GM12873 (cell line): ENCODE data around the gene RHBG.

ENCODE experiments used
- TF ChIP-seq, protein P1 (sequence below): IDR thresholded peaks from 2 replicates; pipeline ENCODE4 v1.5.1; 2012; ENCODE audit warnings: low read depth, mild to moderate bottlenecking, moderate library complexity, low read length, control low read depth; ENCODE audit not compliant: insufficient read depth; ENCODE audit errors: missing control alignments

Gene RHBG

DNA sequence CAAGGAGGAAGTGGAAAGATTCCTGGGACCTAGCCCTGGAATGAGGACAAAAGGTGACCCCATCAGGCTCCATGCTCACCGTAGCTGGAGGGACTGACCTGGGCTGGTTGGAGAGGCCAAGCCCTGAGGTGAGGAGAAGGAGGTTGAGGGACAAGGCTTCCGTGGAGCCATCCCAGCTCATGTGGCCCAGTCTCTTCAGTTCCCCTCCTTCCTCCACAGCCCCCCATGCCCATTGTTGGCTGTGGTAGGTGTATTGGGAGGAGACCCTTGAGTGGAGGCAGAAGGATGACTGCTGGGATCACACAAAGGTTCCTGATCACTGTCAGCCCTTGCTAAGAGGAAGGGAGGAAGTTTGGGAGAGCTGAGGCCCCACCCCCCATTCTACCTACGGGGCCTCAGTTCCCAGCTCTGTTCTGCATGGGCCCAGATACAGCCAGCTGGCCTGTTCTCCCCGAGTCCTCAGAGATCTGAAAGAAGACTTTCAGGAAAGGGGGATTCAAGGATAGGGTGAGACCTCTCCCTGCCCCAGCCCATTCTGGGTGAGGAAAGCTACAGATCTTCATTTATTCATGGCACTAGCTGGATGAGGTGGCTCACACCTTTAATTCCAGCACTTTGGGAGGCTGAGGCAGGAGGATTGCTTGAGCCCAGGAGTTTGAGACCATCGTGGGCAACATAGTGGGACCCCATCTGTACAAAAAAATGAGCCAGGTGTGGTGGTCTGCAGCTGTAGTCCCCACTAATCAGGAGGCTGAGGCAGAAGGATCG is 17.3 kb downstream of the RHBG start:
- TF ChIP-seq, protein P1, sequence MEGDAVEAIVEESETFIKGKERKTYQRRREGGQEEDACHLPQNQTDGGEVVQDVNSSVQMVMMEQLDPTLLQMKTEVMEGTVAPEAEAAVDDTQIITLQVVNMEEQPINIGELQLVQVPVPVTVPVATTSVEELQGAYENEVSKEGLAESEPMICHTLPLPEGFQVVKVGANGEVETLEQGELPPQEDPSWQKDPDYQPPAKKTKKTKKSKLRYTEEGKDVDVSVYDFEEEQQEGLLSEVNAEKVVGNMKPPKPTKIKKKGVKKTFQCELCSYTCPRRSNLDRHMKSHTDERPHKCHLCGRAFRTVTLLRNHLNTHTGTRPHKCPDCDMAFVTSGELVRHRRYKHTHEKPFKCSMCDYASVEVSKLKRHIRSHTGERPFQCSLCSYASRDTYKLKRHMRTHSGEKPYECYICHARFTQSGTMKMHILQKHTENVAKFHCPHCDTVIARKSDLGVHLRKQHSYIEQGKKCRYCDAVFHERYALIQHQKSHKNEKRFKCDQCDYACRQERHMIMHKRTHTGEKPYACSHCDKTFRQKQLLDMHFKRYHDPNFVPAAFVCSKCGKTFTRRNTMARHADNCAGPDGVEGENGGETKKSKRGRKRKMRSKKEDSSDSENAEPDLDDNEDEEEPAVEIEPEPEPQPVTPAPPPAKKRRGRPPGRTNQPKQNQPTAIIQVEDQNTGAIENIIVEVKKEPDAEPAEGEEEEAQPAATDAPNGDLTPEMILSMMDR = no peak

DNA sequence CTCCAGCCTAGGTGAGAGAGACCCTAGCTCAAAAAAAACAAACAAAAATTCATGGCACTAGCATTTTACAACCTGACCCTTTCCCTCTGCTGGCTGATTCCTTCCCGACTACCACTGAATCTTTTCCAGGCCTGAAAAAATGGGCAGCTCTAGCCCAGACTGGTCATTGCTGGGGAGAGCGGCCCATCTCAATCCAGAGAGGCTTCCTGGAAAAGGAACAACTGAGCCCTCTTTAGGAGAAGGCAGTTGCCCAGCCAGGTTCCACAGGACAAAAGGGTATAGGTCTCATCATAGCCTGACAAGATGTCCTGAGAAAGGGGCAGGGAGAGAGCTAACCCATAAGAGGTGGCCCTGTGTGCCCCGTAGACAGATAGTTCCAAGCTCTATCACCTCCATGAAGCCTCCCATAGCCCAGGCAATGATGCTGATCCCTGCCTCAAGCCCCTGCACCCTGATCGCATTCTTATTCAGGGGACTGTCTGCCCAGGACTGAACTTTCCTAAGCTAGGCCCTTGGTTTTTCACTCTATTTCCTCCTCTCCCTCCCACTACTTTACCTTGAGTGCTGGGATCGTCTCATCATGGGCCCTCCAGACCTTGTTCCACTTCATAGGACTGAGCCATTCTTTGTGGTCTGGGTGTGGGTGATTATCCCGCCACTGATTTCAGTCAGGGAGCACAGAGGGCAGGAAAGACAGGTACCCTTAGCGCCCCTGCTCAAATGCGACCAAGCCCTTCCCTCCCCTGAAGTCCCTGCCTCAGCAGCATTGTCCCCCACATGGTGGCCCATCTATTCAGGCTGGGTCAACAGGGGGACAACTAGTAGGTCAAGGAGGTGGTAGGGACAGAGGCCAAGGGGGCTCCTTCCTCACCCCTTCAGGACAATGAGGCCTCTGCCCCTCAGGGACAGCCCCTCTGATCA is 18.2 kb downstream of the RHBG start:
- TF ChIP-seq, protein P1 = peak; percentile 3

DNA sequence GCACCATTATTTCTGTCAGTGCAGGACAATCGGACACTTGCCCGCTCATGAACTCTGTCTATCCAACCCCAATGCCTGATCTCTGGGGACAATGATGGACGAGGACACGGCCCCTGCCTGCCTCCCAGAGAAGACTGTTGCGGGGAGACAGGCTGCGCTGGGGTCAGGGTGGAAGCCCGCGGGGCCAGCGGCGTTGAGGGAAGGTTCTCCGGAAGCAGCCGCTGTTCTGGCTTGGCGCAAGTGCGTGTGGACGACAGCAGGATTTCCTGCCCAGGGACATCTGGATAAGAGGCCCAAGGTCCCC is 18.8 kb downstream of the RHBG start:
- TF ChIP-seq, protein P1 = no peak

DNA sequence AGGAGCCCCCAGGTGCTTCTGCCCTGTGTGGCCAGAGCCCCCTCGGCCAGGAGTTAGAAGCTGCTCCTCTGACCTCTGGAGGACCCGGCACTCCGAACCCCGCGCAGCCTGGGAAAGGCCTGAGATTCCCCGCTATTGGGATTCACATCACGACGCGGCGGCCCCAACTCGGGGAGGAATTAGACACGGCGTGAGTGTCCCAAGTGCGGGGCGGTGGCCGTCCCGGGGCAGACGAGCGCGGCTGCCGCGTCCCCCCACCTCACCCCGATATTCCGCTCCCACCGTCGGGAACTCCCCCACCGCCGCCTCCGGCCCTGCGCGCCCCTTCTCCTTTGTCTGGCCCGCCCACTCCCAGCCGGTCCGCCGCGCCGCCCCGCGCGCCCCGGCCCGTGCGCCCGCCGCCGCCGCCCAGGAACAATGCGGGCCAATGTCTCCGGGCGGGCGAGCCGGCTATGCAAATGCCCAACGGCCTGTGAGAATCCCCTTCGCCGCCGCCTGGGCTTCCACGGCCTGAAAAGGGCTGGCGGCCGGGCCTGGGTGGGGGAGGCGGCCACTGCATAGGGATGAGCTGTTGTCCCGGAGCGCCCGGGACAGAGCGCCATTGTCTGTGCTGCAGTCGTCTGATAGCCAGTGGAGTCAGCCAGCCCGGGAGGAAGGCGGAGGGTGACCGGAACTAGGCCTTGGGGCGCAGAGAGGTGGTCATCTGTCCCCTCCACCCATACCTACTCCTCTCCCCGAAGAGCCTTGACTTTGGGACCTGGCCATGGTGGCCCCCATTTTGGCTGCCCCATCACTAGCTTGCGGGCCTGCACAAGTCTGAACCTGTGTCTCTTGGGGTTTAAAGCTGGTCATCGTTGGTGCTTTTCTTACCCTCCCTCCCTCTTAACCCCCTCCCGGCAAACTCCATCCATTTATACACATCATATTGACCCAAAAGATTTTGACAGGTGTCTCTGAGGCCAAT is 19.4 kb downstream of the RHBG start:
- TF ChIP-seq, protein P1 = no peak

DNA sequence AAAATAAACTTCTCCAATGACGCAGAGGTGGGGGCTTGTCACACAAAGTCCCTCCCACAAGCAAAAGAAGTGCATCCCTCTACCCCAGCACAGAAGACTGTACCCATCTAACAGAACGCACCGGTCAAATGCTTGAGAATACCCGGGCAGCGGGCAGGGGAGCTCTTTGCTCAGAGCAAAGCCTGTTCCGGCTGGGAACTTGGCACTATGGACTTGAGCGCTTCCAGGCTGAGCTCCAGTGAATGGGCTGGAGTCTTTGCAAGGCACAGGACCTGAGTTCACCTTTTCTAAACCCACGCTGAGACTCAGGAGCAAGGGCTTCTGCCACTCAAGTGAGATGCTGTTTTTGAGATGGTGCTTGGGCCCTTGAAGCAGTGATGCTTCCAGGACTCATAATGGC is 20.3 kb downstream of the RHBG start:
- TF ChIP-seq, protein P1 = no peak

DNA sequence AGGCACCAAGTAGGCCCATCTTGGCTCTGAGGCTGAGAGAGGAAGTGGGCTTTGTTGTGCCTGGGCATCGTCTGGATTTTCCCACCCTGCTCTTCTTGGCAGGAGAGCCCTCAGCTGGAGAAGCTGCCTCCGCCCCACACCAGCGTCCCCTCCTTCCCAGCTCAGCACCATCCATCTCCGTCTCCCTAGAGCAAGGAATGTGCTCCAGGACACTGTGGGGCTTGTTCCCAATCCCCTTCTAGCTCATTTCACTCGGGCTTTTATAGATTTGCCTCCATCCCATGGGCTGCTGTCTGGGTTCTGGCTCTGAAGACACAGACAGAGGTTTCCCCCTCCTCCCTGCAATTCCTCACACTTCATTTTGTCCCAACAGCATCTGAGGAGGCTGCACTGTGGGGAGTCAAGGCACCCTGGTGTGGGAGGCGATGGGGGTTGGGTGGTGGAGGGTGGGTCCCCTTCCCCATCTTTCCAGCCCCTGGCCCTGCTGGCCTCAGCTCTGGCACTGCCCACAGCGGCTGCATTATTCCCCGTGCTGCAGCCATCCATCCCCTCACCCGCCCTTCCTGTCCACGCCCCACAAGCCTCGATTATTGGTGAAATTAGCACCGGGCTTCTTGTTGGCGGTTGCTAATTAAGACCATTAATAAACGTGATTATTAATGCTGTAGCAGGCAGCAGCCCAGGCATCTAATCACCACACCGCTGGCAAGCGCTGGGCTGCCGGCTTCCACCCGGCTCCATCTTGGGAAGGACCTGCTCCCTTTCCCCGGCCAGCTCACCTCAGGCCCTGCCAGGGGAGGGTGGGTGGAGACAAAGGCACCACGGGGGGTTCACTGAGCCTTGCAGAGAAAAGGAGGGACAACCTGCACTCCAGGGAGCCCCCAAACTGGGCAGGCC is 21.7 kb downstream of the RHBG start:
- TF ChIP-seq, protein P1 = no peak
